OCI-LY3 (cell line): ENCODE data around the gene URB2.

Source experiments
- EZH2phosphoT487 ChIP-seq: fragments of 200-600 bp; shearing (Covaris generic); IDR thresholded peaks from 2 replicates; pipeline ENCODE4 v1.6.1; 2018; ENCODE audit warnings: antibody characterized with exemption, mixed run types, low read depth
- TF ChIP-seq, protein P1 (sequence below): fragments of 200-600, 300-600 bp; sonication (generic); IDR thresholded peaks from 2 replicates; pipeline ENCODE4 v1.5.1; 2014; ENCODE audit warnings: antibody characterized with exemption, low read length, low read depth

DNA sequence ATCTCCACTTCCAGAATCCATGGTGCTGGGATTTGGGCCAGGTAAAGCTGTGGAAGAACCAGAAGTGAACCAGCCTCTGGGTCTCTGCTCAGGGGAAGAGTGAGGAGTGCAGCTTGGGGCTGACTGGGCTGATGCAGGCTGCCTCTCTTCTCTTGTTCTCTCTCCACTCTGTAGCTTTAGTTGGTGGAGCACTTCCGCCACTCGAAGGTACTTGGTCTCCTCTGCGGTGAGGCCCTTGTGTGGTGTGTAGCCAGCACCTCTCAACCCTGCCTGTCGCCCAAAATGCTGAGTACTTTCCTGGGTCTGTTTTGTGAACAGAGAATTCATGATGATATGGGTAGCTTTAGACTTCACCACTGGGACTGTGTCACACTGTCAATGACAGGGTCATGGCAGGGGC lies 63.2 kb downstream of the URB2 start:
- TF ChIP-seq, protein P1, sequence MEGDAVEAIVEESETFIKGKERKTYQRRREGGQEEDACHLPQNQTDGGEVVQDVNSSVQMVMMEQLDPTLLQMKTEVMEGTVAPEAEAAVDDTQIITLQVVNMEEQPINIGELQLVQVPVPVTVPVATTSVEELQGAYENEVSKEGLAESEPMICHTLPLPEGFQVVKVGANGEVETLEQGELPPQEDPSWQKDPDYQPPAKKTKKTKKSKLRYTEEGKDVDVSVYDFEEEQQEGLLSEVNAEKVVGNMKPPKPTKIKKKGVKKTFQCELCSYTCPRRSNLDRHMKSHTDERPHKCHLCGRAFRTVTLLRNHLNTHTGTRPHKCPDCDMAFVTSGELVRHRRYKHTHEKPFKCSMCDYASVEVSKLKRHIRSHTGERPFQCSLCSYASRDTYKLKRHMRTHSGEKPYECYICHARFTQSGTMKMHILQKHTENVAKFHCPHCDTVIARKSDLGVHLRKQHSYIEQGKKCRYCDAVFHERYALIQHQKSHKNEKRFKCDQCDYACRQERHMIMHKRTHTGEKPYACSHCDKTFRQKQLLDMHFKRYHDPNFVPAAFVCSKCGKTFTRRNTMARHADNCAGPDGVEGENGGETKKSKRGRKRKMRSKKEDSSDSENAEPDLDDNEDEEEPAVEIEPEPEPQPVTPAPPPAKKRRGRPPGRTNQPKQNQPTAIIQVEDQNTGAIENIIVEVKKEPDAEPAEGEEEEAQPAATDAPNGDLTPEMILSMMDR = no peak
- TF ChIP-seq EZH2phosphoT487 = no peak
